Measurements from ENCODE around the gene C1QL3.

The C1QL3 gene

DNA sequence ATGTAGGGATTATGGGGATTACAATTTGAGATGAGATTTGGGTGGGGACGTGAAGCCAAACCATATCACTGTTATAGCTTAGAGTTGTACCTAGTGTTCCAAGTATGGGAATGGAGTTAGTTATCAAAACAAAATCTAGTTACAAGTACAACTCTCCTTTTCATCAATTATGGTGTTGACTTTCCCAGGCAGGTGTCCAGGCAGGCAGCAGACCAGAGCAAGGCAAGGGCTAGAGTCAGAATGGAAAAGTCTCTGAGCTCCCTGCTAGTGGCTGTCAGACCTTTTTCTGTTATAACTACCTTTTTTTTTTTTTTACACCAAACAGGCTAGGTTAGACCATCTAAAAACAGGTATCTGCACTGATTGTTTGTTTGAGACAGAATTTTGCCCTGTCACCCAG is 55.7 kb downstream of the C1QL3 start:
- no peak overlapping the region for H3K4me3 ChIP-seq (ENCODE audit: low read depth in 1 of 2, low read length in 1 of 2)
- no peaks in the 10 kb centered on the region for H3K4me1 ChIP-seq (ENCODE audit: control insufficient read depth in 1 of 2, insufficient read depth in 1 of 2, low read depth in 1 of 2, low read length in 1 of 2)
- no peaks in the 10 kb centered on the region for H3K9me3 ChIP-seq
- no peak for TF ChIP-seq CTCF (IDR thresholded peaks at IDR 0.05)
- no peaks in the 10 kb centered on the region for H3K36me3 ChIP-seq
- no peak overlapping the region for H3K27ac ChIP-seq
- no peaks in the 10 kb centered on the region for H3K27me3 ChIP-seq
